GM23338 (cell line): Measurements from ENCODE around the gene LSM14A.

Experiments
- CTCF ChIP-seq, 2 experiments: fragments of 200-600 bp in 1 of 2; sonication (generic) in 1 of 2; conservative IDR thresholded peaks; 2 replicates each; pipeline versions ENCODE4 v1.5.1 to v1.6.1; 2016 to 2017; ENCODE audit warnings: antibody characterized with exemption in 2 of 2, low read depth in 2 of 2, mild to moderate bottlenecking in 2 of 2, moderate library complexity in 1 of 2
- ETS1 ChIP-seq: IDR thresholded peaks from 2 replicates; pipeline ENCODE4 v1.6.1; 2016; ENCODE audit warnings: antibody characterized with exemption
- EZH2 ChIP-seq: fragments of 200-600 bp; sonication (generic); IDR thresholded peaks from one replicate; pipeline ENCODE4 v1.8.0; 2017; ENCODE audit warnings: antibody characterized with exemption, mild to moderate bottlenecking, low read depth; ENCODE audit not compliant: unreplicated experiment
- EZH2phosphoT487 ChIP-seq: fragments of 200-600 bp; sonication (generic); IDR thresholded peaks from one replicate; pipeline ENCODE4 v1.8.1; 2018; ENCODE audit warnings: antibody characterized with exemption; ENCODE audit not compliant: unreplicated experiment
- POLR2AphosphoS5 ChIP-seq: IDR thresholded peaks from 2 replicates; pipeline ENCODE4 v1.6.1; 2016; ENCODE audit warnings: antibody characterized with exemption, low read depth
- REST ChIP-seq: IDR thresholded peaks from one replicate; pipeline ENCODE4 v1.6.1; 2018; ENCODE audit warnings: antibody characterized with exemption; ENCODE audit not compliant: unreplicated experiment
- STAT1 ChIP-seq: IDR thresholded peaks from one replicate; pipeline ENCODE4 v1.6.1; 2016; ENCODE audit warnings: antibody characterized with exemption; ENCODE audit not compliant: unreplicated experiment

- no peak for TF ChIP-seq CTCF (conservative IDR thresholded peaks at IDR 0.05; ENCODE audit: low read depth in 2 of 2)
- no peak for TF ChIP-seq EZH2
- TF ChIP-seq POLR2AphosphoS5 = no peak
- TF ChIP-seq REST = no peak
- TF ChIP-seq ETS1 = no peak
- TF ChIP-seq STAT1 = no peak
- TF ChIP-seq EZH2phosphoT487 = no peak
These were observed 57.4 kb downstream of the LSM14A start for GRCh38 chr19:34229721-34230120.
